ENCODE results near the gene ECHDC1.

The ECHDC1 gene

DNA sequence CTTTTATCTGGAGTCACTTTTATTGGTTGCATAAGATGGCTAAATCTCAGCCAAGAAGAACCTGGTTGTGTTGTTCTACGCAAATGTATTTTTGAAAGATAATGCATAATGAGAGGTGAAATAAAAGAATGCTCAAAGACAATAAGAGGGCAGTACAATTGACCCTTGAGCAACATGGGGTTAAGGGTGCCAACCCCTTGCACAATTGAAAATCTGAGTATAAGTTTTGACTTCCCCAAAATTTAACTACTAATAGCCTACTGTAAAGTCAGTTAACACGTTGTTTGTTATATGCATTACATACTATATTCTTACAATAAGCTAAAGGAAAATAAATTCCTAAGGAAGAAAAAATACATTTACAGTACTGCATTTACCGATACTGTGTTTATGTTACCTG lies 70.8 kb downstream of the ECHDC1 start:
- H3K4me3 ChIP-seq (ENCODE audit: low read length) = no peak overlapping the region
- DNase-seq (ENCODE audit: low read depth) = no peak
- TF ChIP-seq, protein P1, sequence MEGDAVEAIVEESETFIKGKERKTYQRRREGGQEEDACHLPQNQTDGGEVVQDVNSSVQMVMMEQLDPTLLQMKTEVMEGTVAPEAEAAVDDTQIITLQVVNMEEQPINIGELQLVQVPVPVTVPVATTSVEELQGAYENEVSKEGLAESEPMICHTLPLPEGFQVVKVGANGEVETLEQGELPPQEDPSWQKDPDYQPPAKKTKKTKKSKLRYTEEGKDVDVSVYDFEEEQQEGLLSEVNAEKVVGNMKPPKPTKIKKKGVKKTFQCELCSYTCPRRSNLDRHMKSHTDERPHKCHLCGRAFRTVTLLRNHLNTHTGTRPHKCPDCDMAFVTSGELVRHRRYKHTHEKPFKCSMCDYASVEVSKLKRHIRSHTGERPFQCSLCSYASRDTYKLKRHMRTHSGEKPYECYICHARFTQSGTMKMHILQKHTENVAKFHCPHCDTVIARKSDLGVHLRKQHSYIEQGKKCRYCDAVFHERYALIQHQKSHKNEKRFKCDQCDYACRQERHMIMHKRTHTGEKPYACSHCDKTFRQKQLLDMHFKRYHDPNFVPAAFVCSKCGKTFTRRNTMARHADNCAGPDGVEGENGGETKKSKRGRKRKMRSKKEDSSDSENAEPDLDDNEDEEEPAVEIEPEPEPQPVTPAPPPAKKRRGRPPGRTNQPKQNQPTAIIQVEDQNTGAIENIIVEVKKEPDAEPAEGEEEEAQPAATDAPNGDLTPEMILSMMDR (conservative IDR thresholded peaks at IDR 0.05; ENCODE audit: low read length) = no peak

- TF ChIP-seq, protein P1 (conservative IDR thresholded peaks at IDR 0.05; ENCODE audit: low read length) = no peak
- H3K4me3 ChIP-seq (ENCODE audit: low read length) = peak overlapping the region; percentile 77
- no peak for DNase-seq (ENCODE audit: low read depth)
Observed at GRCh38 chr6:127267646-127268625, 75.5 kb downstream of the ECHDC1 start.

GRCh38 chr6:127266892-127267645 lies 76.3 kb downstream of the ECHDC1 start:
- peak; percentile 49 for DNase-seq (ENCODE audit: low read depth)
- peak overlapping the region; percentile 77 for H3K4me3 ChIP-seq (ENCODE audit: low read length)
- TF ChIP-seq, protein P1 (conservative IDR thresholded peaks at IDR 0.05; ENCODE audit: low read length) = no peak

DNA sequence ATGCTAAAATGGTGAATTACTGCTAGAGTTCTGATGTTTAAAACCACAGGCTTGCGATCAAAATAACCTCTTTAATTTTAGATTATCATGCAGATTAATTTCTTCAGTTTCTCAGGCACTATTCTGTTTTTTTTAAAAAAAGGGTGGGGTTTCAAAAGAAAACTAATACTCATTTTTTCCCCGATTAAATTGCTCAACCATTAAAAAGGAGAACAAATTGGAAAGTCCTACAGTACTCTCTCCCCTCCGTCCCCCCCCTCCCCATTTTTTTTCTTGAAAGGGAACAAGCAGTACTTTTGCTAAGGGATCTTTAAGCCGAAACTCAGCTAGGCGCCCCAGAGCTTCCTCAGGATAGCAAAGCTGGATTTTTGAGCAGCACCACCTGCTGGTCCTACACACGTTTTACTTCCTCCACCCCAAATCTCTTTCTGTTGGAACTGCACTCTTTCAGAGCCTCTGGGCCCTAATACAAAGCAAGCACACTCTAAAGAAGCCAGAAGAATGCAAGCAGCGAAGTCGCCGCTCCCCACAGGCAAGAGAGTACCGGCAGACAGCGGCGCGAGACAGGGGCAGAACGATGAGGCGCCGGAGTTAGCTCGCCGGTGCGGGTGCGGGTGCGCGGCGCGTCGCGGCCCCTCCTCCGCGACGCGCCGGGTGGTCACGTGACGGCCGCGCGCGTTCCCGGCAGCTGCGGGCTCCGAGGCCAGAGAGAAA lies 77.1 kb downstream of the ECHDC1 start, which contains the start of gene RNF146:
RNF146 (plus strand) TSS at position 687 of the 714 bp plus-strand sequence. CDS start 13,475 bp downstream, outside the sequence.
- H3K4me3 ChIP-seq (ENCODE audit: low read length) = peak within 1 kb of the TSS; percentile 77
- TF ChIP-seq, protein P1 (conservative IDR thresholded peaks at IDR 0.05; ENCODE audit: low read length) = peak; percentile 81
- DNase-seq (ENCODE audit: low read depth) = peak; percentile 85

DNA sequence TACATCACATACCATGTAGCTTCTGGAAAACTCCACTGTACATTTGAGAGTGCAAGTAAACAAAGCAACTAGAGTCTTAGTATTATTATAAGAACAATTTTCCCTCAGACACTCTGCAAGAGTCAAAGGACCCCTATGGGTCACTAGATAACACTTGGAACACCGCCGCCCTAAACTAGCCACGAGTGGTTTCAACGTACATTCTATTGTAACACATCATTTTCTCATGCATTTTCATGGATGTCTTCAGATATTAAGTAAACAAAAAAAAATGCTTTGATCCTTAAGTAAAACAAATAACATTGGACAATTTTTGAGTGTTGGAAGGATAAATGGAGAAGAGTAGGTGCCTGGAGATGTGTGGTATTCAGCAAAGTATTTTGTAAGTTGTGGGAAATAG lies 79.9 kb downstream of the ECHDC1 start:
- TF ChIP-seq, protein P1 (conservative IDR thresholded peaks at IDR 0.05; ENCODE audit: low read length) = no peak
- no peak overlapping the region for H3K4me3 ChIP-seq (ENCODE audit: low read length)
- no peak for DNase-seq (ENCODE audit: low read depth)

DNA sequence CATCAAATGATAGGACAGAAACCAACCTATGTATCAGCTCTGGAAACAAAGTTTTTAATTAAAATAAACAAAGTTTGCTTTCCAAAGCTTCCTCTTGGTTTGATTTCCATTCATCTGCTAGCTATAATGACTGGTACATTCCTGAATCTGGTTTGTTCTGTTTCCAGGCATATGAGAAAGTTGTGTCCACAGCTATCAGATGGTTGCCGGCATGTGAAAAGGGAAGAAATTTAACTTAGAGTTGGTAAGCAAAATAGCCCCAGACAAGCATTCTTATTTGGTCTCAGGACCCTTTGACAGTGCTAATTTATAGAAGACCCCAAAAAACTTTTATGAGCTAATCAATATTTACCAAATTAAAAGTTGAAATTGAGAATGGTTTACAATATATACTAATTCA lies 80.5 kb downstream of the ECHDC1 start:
- no peak for DNase-seq (ENCODE audit: low read depth)
- H3K4me3 ChIP-seq (ENCODE audit: low read length) = no peak overlapping the region
- TF ChIP-seq, protein P1 (conservative IDR thresholded peaks at IDR 0.05; ENCODE audit: low read length) = no peak

All from AG10803 (cell line).